Forelimb muscle (tissue), 1 donor: ENCODE measurements around the gene SPRING1. TPM values are rescaled to one million over a fixed set of nuclear protein-coding genes. Genes with fewer than 3 reads are reported as not detected.
"Not testable (repeated sequence)": the region's sequence is repeated elsewhere in the genome, so short reads cannot be mapped to it uniquely, and the experiment has no call there.

Source experiments
- DNase-seq: peaks from one replicate; pipeline ENCODE4 v3.0.0-alpha.2; 2013; ENCODE audit warnings: low read depth
- polyA plus RNA-seq: library from polyadenylated mRNA; unstranded; fragments of 120-200 nt; gene quantifications from one replicate; pipeline ENCODE4 v1.2.1, GENCODE V29; 2013; ENCODE audit not compliant: insufficient read length

SPRING1 gene
- 11.6 TPM for polyA plus RNA-seq

GRCh38 chr12:116737774-116738657, at the start of gene SPRING1, which contains the start of gene RNFT2:
Gene SPRING1 (minus strand): TSS chr12:116738069. CDS start chr12:116737900, 169 bp downstream.
Gene RNFT2 (plus strand): TSS chr12:116738315. CDS start chr12:116740498, 2,183 bp downstream.
- DNase-seq = peak; percentile 99

- no peak for DNase-seq
Observed at GRCh38 chr12:116784238-116784612, 46.4 kb upstream of the SPRING1 start.

GRCh38 chr12:116783525-116784237, 45.8 kb upstream of the SPRING1 start:
- no peak for DNase-seq

- no peak for DNase-seq
Observed at GRCh38 chr12:116780942-116781341, 43.1 kb upstream of the SPRING1 start.

GRCh38 chr12:116779597-116779996, 41.7 kb upstream of the SPRING1 start:
- DNase-seq = no peak

GRCh38 chr12:116777245-116777644, 39.4 kb upstream of the SPRING1 start:
- no peak for DNase-seq

GRCh38 chr12:116774020-116774419, 36.2 kb upstream of the SPRING1 start:
- DNase-seq = no peak

GRCh38 chr12:116773276-116773731, 35.4 kb upstream of the SPRING1 start:
- no peak for DNase-seq

GRCh38 chr12:116771651-116772050, 33.8 kb upstream of the SPRING1 start:
- DNase-seq = no peak

- DNase-seq = no peak
Observed at GRCh38 chr12:116766746-116767145, 28.9 kb upstream of the SPRING1 start.

GRCh38 chr12:116766285-116766684, 28.4 kb upstream of the SPRING1 start:
- no peak for DNase-seq

GRCh38 chr12:116765271-116765670, 27.4 kb upstream of the SPRING1 start:
- DNase-seq = no peak

GRCh38 chr12:116761499-116761898, 23.6 kb upstream of the SPRING1 start:
- DNase-seq = no peak

GRCh38 chr12:116760622-116761020, 22.8 kb upstream of the SPRING1 start:
- no peak for DNase-seq

- peak; percentile 22 for DNase-seq
Observed at GRCh38 chr12:116759783-116760621, 22.1 kb upstream of the SPRING1 start.

GRCh38 chr12:116754783-116755182, 16.9 kb upstream of the SPRING1 start:
- DNase-seq = not testable (repeated sequence)

- not testable (repeated sequence) for DNase-seq
Observed at GRCh38 chr12:116754097-116754496, 16.2 kb upstream of the SPRING1 start.

- no peak for DNase-seq
Observed at GRCh38 chr12:116750298-116750697, 12.4 kb upstream of the SPRING1 start.

- DNase-seq = no peak
Observed at GRCh38 chr12:116749884-116750283, 12.0 kb upstream of the SPRING1 start.

- no peak for DNase-seq
Observed at GRCh38 chr12:116745554-116745953, 7.7 kb upstream of the SPRING1 start.

GRCh38 chr12:116744766-116745165, 6.9 kb upstream of the SPRING1 start:
- DNase-seq = no peak

GRCh38 chr12:116742787-116743186, 4.9 kb upstream of the SPRING1 start:
- DNase-seq = not testable (repeated sequence)
